H1 (cell line): ENCODE measurements around the gene TAF7. TPM values are rescaled to one million over a fixed set of nuclear protein-coding genes. Genes with fewer than 3 reads are reported as not detected.

Source experiments
- BCL11A ChIP-seq, 2 experiments: IDR thresholded peaks; one replicate each; pipeline ENCODE4 v1.6.1; 2011; ENCODE audit warnings: low read depth in 2 of 2, low read length in 2 of 2, mild to moderate bottlenecking in 2 of 2
- BRCA1 ChIP-seq: IDR thresholded peaks from 2 replicates; pipeline ENCODE4 v1.6.1; 2012; ENCODE audit warnings: low read depth, low read length, improper control_type of control experiment
- CHD7 ChIP-seq: fragments of 300-600 bp; sonication (generic); IDR thresholded peaks from 2 replicates; pipeline ENCODE4 v1.7.1; 2012; ENCODE audit warnings: low read length, moderate library complexity, mild to moderate bottlenecking, inconsistent platforms; ENCODE audit not compliant: insufficient replicate concordance
- CTBP2 ChIP-seq: IDR thresholded peaks from 2 replicates; pipeline ENCODE4 v1.7.0; 2011; ENCODE audit warnings: borderline replicate concordance, mild to moderate bottlenecking, moderate library complexity, mixed read lengths, low read length; ENCODE audit not compliant: insufficient read depth, insufficient read length
- KDM1A ChIP-seq: fragments of 200-600, 300-600 bp; sonication (generic); IDR thresholded peaks from 2 replicates; pipeline ENCODE4 v1.7.1; 2016; ENCODE audit warnings: mild to moderate bottlenecking, low read length, borderline replicate concordance
- POU5F1 ChIP-seq: IDR thresholded peaks from 2 replicates; pipeline ENCODE4 v1.6.1; 2011; ENCODE audit warnings: low read depth, mild to moderate bottlenecking, low read length, moderate library complexity
- RBBP5 ChIP-seq: IDR thresholded peaks from 2 replicates; pipeline ENCODE4 v1.7.1; 2012; ENCODE audit warnings: low read depth, mild to moderate bottlenecking, inconsistent platforms, low read length, moderate library complexity, borderline replicate concordance
- SAP30 ChIP-seq: fragments of 300-600 bp; sonication (generic); IDR thresholded peaks from 2 replicates; pipeline ENCODE4 v1.7.1; 2012; ENCODE audit warnings: low read length, moderate library complexity, mild to moderate bottlenecking, inconsistent platforms; ENCODE audit not compliant: insufficient read depth, insufficient replicate concordance
- SP1 ChIP-seq: IDR thresholded peaks from 2 replicates; pipeline ENCODE4 v1.6.1; 2011; ENCODE audit warnings: low read depth, low read length
- TCF12 ChIP-seq: IDR thresholded peaks from 2 replicates; pipeline ENCODE4 v1.6.1; 2011; ENCODE audit warnings: low read depth, mild to moderate bottlenecking, low read length
- polyA plus RNA-seq, 7 experiments: library from polyadenylated mRNA; depleted of rRNA in 3 of 7; stranded (reverse) in 5 of 7; unstranded in 2 of 7; fragments of >200 nt in 5 of 7; fragments of 200-250 nt in 2 of 7; gene quantifications; 1 replicate in 5 of 7; 2 replicates in 1 of 7; 4 replicates in 1 of 7; pipeline versions ENCODE4 v1.2.1 to v1.2.3, GENCODE V29; 2011 to 2013; ENCODE audit warnings: missing spikeins in 2 of 7, mixed read lengths in 2 of 7
- total RNA-seq: library from RNA; stranded (reverse); fragmentation: NEBNext Ultra II Directional; extraction: Animal tissue kit (Norgen Biotek cat#: 25700); gene quantifications from 2 replicates; pipeline ENCODE4 v1.2.1, GENCODE V29; 2021

The TAF7 gene
- total and polyA plus RNA-seq, 2 of the 8 experiments (the other 6 are each of a cell fraction or from before 2014, with no cell fraction given): 29.8 to 101 TPM

GRCh38 chr5:141351591-141351990 is 31.0 kb upstream of the TAF7 start (continued):
- TF ChIP-seq CHD7 (no peak), CTBP2 (no peak), TCF12 (no peak), SP1 (no peak), RBBP5 (no peak), BCL11A (IDR thresholded peaks at IDR 0.05; ENCODE audit: low read depth in 2 of 2, low read length in 2 of 2) (no peak), SAP30 (no peak), KDM1A (no peak), POU5F1 (no peak), BRCA1 (no peak)
